Right lobe of liver (tissue), 4 donors: Measurements from ENCODE around the gene CLDN20.

Experiments used
- CTCF ChIP-seq, 4 donors: fragments of 200-600 bp in 3 of 4; fragments of 450-650 bp in 1 of 4; IDR thresholded peaks; one replicate each; pipeline versions ENCODE4 v1.5.1 to v1.8.0; 2016 to 2022; ENCODE audit warnings: antibody characterized with exemption in 4 of 4, mild to moderate bottlenecking in 2 of 4
- POLR2A ChIP-seq: fragments of 450-650 bp; IDR thresholded peaks from one replicate; pipeline ENCODE4 v1.6.1; 2017; ENCODE audit warnings: antibody characterized with exemption, mild to moderate bottlenecking
- donor health status: DM: no; HTN: no; CAD: no.
- donor health status: DM: no; HTN: no; CAD: no.
- donor health status: DM: no; HTN: yes; CAD: no.

DNA sequence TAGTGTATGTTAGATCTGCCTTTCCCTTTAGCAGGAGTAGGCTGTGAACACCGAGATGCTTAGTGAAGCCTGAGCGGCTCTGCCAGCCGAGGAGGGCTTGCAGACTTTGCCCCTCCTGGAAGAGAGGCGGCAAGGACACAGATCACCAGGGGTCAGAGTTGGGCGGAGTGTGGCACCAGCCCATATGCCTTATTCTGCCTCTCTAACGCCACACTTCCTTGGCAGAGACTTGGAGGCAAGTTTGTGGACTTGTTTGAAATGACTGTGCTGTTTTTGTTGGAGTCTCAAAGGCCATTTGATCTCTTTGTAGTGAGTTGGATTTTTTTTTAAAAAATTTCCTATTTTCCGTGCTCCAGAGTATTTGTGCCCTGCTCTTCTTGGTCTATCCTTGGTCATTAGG lies 44.5 kb upstream of the CLDN20 start:
- no peak for TF ChIP-seq CTCF (IDR thresholded peaks at IDR 0.05)
- TF ChIP-seq POLR2A: no peak
